Tibial artery (tissue), 4 donors: ENCODE measurements around the gene PDXK.

ENCODE experiments used
- DNase-seq, 2 donors: peaks; one replicate each; pipeline ENCODE4 v3.0.0-alpha.2; 2019
- H3K27ac ChIP-seq, 2 donors: fragments of 200-600 bp; sonication (generic) in 1 of 2; 1 replicate in 1 of 2; 2 replicates in 1 of 2; pipeline ENCODE4 v1.5.1; 2018 to 2019; ENCODE audit warnings: mild to moderate bottlenecking in 1 of 2
- H3K27me3 ChIP-seq, 2 donors: fragments of 200-600 bp; sonication (generic) in 1 of 2; one replicate each; pipeline versions ENCODE4 v1.5.1 to v1.6.0; 2016 to 2019
- H3K36me3 ChIP-seq, 3 donors: fragments of 200-600 bp; sonication (generic) in 2 of 3; one replicate each; pipeline ENCODE4 v1.5.1; 2016 to 2019; ENCODE audit warnings: mild to moderate bottlenecking in 2 of 3
- H3K4me1 ChIP-seq, 4 donors: fragments of 200-600 bp; sonication (generic) in 2 of 4; 1 replicate in 3 of 4; 2 replicates in 1 of 4; pipeline ENCODE4 v1.5.1; 2016 to 2019
- H3K4me3 ChIP-seq, 2 donors: fragments of 200-600 bp; sonication (generic) in 1 of 2; 1 replicate in 1 of 2; 2 replicates in 1 of 2; pipeline ENCODE4 v1.5.1; 2018 to 2019; ENCODE audit warnings: mild to moderate bottlenecking in 2 of 2
- H3K9me3 ChIP-seq, 3 donors: fragments of 200-600 bp; sonication (generic) in 1 of 3; one replicate each; pipeline ENCODE4 v1.5.1; 2016 to 2019
- CTCF ChIP-seq, 2 experiments: fragments of 200-600 bp in 1 of 2; fragments of 450-650 bp in 1 of 2; IDR thresholded peaks; one replicate each; pipeline ENCODE4 v1.5.1; 2017 to 2019; ENCODE audit warnings: antibody characterized with exemption in 2 of 2, mild to moderate bottlenecking in 1 of 2, moderate library complexity in 1 of 2
- intact Hi-C: fragments of 100-400 bp; cut with DNase I; formaldehyde crosslinking; loops from one replicate; pipeline ENCODE4 v1.15.0; 2023; ENCODE audit warnings: low total_unique reads

Gene PDXK

GRCh38 chr21:43717967-43718871, 710 bp upstream of the PDXK start:
- no peaks in the 10 kb centered on the region for H3K36me3 ChIP-seq
- no peaks in the 10 kb centered on the region for H3K27me3 ChIP-seq
- peak overlapping the region; percentile 60 to 76 for H3K4me3 ChIP-seq
- peak overlapping the region; percentile 71 to 79 for H3K27ac ChIP-seq
- no peak for DNase-seq
- intact Hi-C loops, result no loop called here
- TF ChIP-seq CTCF (IDR thresholded peaks at IDR 0.05), result no peak
- no peaks in the 10 kb centered on the region for H3K9me3 ChIP-seq
- H3K4me1 ChIP-seq, result peaks cover 9 to 33% (median 28%) of the 10 kb centered on the region in 4 donors

GRCh38 chr21:43719748-43720538, 1.0 kb downstream of the PDXK start:
- Histone ChIP-seq H3K4me3 (peak overlapping the region; percentile 60 to 76), H3K9me3 (no peaks in the 10 kb centered on the region), H3K4me1 (peaks cover 9 to 47% (median 30%) of the 10 kb centered on the region in 4 donors), H3K27me3 (no peaks in the 10 kb centered on the region), H3K27ac (peak overlapping the region; percentile 79 to 85), H3K36me3 (peaks cover 0 to 11% (median 8%) of the 10 kb centered on the region in 3 donors)
- intact Hi-C loops, result no loop called here
- no peak for TF ChIP-seq CTCF (IDR thresholded peaks at IDR 0.05)
- no peak for DNase-seq

- DNase-seq, result no peak
- H3K27me3 ChIP-seq, result no peaks in the 10 kb centered on the region
- H3K36me3 ChIP-seq, result peaks cover 0 to 11% (median 8%) of the 10 kb centered on the region in 3 donors
- no peaks in the 10 kb centered on the region for H3K9me3 ChIP-seq
- peak overlapping the region; percentile 60 to 76 for H3K4me3 ChIP-seq
- intact Hi-C loops, result no loop called here
- H3K4me1 ChIP-seq, result peaks cover 9 to 54% (median 36%) of the 10 kb centered on the region in 4 donors
- peak overlapping the region; percentile 79 to 85 for H3K27ac ChIP-seq
- TF ChIP-seq CTCF (IDR thresholded peaks at IDR 0.05), result no peak
These were observed 1.7 kb downstream of the PDXK start for GRCh38 chr21:43720539-43721166.

- intact Hi-C loops, result no loop called here
- Histone ChIP-seq H3K27me3 (no peaks in the 10 kb centered on the region), H3K9me3 (no peaks in the 10 kb centered on the region), H3K4me3 (peak overlapping the region; percentile 60 to 76), H3K27ac (peak overlapping the region; percentile 79 to 85), H3K4me1 (peaks cover 9 to 59% (median 42%) of the 10 kb centered on the region in 4 donors), H3K36me3 (peaks cover 0 to 11% (median 8%) of the 10 kb centered on the region in 3 donors)
- DNase-seq, result no peak
- TF ChIP-seq CTCF (IDR thresholded peaks at IDR 0.05), result no peak
These were observed 2.3 kb downstream of the PDXK start for GRCh38 chr21:43721206-43721605.

GRCh38 chr21:43721939-43722338, 3.0 kb downstream of the PDXK start:
- no peak for TF ChIP-seq CTCF (IDR thresholded peaks at IDR 0.05)
- Histone ChIP-seq H3K9me3 (no peaks in the 10 kb centered on the region), H3K27me3 (no peaks in the 10 kb centered on the region), H3K4me1 (peaks cover 9 to 67% (median 49%) of the 10 kb centered on the region in 4 donors), H3K36me3 (peaks cover 0 to 11% (median 8%) of the 10 kb centered on the region in 3 donors), H3K4me3 (no peak overlapping the region), H3K27ac (peak overlapping the region in 1 of 2 donors; percentile 85)
- no peak for DNase-seq
- intact Hi-C loops, result no loop called here
